Skeletal muscle cell (primary cell): Measurements from ENCODE around the gene WTAP.
"Not testable (repeated sequence)": the region's sequence is repeated elsewhere in the genome, so short reads cannot be mapped to it uniquely, and the experiment has no call there.

Experiments
- DNase-seq: peaks from one replicate; pipeline ENCODE4 v3.0.0-alpha.2; 2010; ENCODE audit warnings: low read depth
- H3K4me3 ChIP-seq: 2 replicates; pipeline ENCODE4 v1.5.1; 2011; ENCODE audit warnings: low read depth, mild to moderate bottlenecking, control low read depth, low read length, moderate library complexity

The WTAP gene

DNA sequence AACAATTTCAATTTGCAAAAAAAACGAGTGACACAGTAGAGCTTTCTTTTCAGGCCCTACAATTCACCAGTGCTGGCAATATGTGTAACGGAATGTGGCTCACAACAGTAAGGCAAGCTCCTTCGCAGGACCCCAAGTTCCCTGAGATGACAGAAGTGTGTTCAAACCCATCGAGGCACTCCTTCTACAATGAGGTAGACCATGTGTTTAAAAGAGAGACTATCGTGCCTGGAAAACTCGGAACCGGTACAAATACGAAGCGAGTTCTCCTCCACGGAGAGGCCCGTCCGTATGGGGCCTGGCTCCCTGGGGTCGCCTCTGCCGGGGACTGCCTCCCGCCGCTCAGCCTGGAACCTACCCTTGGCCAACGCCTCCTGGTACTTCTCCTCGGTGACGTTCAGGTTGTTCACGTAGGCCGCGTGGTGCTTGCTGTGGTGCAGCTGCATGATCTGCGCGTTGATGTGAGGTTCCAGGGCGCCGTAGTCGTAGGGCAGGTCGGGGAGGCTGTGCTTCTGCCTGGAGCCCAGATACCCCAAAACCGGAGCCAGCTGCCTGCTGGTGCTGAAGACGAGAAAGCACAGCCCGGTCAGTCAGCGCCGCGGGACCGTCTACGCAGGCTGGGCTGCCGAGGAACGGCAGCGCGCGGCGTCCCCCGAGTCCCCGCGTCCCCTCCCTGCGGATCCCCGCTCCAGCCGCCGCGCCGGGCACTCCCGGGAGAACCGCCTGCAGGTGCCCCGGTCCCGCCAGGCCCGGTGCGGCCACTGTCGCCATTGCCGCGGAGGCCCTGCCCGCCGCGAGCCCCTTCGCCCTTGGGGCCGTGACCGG lies 34.8 kb upstream of the WTAP start:
- peak overlapping the region; percentile 71 for H3K4me3 ChIP-seq
- DNase-seq: no peak

DNA sequence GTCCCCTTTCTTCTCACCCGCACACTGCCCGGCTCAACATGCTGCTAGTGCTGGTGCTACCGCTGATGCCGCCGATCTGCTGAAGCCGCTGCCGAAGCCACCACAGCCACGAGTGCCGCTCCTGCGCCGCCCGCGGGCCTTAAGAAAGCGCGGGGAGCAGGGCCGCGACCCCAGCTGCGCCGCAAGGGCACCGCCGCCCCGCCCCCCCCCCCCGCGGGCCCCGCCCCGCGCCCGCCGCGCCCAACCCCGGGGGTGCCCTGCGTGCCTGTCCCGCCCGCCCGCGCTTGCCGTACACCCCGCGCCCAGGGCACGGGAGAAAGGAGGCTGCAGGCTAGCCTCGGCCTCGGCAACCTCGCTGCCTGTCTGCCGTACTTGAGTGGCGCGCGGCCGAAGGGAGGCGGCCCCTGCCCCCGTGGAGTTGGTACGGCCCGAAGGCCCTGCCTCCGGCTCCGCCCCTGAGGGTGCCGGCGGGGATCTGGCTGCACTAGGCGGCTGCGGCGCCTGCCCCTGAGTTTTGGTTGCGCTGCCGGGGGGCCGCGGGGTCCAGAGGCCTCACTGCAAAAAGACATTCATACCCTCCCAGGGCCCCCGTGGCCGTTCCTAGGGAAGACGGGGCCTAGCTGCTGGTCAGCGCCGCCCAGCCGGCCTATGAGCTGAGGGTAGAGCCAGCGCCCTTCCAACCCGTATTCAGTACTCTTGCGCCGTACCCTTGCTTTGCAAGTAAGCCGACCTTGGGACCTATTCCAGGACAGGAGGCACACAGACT lies 34.0 kb upstream of the WTAP start, which contains the start of gene SOD2:
Gene SOD2, minus strand, starts transcription at position 114 of the 766 bp plus-strand sequence. Its CDS starts 74 bp downstream, at position 40.
- H3K4me3 ChIP-seq: peak within 1 kb of the TSS; percentile 71
- no peak for DNase-seq

DNA sequence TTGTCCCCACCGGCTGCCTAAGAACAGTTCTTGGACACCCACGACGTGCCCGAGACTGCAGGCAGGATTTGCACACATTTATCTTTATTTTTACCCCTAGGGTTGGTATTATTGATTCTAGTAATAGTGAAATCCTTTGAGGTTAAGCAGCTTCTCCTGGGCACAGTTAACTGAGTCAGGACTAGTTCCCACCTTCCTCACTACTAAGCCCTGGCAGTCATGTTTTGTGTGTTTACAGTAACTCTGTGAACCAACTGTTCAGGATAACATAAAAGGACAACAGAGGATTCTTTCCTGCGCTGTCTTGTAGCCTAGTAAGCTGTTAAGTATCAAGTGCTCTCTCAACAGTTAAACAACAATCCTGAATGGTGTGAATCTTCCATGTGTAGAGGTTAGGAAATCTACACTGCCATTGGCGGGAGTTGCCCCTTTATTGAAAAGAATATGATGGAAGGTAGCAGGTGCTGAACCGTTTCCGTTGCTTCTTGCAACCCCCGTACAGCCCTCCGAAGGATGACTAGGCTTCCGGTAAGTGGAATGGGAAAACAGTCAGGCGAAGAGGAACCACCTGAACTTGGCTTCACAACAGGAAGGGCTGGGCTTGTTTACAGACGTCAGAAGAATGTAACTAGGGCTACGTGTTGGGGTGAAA lies 33.3 kb upstream of the WTAP start:
- no peak for DNase-seq
- peak overlapping the region; percentile 71 for H3K4me3 ChIP-seq

DNA sequence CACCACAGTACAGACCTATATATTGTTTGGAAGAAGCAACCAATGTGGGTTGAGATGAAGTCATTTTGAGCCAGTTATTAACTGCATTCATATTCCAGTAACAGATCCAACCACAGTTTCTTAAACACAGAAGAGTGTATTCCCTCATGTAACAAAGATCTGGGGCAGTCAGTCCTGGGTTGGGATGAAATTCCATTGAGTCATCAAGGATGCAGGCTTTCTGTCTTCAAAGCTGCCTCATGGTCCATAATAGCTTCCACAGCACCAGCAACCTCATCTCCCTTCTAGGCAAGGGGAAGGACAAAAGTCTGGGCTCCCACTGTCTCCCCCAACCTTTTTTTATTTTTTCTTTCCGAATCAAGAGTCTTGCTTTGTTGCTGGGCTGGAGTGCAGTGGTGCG lies 31.3 kb upstream of the WTAP start:
- H3K4me3 ChIP-seq: no peak overlapping the region
- no peak for DNase-seq

DNA sequence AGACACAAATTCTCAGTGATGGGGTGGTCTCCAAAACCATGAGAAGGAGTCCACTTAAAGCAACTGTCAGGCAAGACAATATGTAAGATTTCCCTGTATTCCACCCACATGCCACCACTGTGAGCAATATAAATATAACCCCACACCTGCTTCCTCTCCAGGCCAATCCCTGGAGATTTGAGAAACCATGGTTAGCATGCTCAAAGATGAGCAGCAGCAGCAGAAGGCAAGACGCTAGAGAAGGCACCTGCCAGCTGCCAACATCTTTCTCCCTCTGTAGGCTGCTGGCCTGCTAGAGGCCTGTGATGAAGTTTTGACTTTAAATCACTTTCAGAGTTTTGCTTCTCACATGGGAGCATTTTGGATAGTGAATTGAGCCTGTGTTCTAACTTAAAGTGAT lies 26.3 kb upstream of the WTAP start:
- no peak overlapping the region for H3K4me3 ChIP-seq
- DNase-seq: no peak

DNA sequence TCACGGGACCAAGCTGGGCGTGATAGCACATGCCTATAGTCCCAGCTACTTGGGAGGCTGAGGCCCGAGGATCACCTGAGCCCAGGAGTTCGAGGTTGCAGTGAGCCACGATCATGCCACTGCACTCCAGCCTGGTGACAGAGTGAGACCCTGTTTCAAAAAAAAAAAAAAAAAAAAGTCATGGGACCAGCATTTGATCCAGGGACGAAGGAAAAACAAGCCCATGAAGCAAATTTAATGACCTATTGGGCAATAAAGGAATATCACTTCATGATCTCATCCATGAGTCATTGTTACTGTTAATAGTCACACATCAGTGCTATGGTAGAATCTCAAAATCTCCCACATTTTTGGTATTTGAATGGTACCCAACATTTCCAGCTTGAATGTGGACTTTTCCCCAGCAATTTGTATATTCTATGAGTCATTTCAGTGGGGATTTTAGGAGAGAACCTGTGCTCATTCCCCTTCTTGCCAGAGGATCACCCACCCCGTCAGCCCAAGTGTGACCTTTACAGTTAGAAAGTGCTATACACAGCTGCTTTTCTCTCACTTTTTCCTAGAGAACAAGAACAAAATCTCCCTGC lies 25.8 kb upstream of the WTAP start:
- peak; percentile 86 for DNase-seq
- no peak overlapping the region for H3K4me3 ChIP-seq

DNA sequence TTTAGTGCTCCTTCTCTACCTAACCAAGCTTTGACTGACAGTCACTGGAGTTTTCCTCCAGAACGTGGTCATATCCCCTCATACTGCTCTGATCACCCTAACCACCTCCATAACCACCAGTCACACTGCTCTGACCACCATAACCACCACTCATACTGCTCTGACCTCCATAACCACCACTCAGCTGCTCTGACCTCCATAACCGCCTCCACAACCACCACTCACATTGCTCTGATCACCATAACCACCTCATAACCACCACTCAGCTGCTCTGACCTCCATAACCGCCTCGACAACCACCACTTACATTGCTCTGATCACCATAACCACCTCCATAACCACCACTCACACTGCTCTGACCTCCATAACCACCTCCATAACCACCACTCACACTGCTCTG lies 16.7 kb upstream of the WTAP start:
- DNase-seq, H3K4me3 ChIP-seq: not testable (repeated sequence)

DNA sequence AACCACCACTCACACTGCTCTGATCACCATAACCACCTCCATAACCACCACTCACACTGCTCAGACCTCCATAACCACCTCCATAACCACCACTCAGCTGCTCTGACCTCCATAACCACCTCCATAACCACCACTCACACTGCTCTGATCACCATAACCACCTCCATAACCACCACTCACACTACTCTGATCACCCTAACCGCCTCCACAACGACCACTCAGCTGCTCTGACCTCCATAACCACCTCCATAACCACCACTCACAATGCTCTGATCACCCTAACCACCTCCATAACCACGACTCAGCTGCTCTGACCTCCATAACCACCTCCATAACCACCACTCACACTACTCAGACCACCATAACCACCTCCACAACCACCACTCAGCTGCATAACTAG lies 14.9 kb upstream of the WTAP start:
- DNase-seq, H3K4me3 ChIP-seq: not testable (repeated sequence)

DNA sequence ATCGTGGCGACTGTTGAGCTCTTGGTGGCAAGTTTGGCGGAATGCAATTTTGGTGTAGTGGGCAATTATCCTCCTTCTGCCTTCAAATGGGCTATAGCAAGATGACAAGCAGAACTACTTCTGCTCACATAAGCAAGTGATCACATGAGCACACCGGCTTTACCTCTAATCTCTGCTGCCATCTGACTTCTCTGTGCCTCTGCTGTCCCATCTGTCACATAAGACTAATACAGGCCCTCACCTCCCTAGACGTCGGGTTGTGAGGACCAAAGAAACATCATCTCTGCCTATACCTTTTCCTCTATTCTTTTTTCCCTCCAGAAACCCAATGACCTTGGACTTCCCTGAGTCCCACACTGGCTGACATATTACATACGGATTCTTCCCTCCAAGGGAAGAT lies 13.3 kb upstream of the WTAP start:
- no peak for DNase-seq
- no peak overlapping the region for H3K4me3 ChIP-seq

DNA sequence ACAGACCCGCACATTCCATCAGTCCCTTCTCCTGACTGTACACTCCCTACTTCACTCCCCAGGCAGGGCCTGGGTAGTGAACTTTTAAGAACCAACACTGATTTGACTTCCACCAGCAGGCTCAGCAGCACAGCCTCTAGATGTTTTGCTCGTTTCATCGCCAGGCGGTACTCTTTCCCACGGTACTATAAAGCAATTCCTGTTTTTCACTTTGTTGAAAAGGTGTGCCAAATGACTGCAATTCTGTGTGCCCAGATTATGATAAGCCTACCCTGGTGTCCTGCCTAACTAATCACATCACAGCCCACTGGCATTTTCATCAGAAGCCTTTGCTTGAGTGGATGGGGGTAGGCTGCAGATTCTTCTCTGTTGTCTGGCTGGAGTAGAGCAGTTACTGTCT lies 12.9 kb upstream of the WTAP start:
- no peak overlapping the region for H3K4me3 ChIP-seq
- no peak for DNase-seq

DNA sequence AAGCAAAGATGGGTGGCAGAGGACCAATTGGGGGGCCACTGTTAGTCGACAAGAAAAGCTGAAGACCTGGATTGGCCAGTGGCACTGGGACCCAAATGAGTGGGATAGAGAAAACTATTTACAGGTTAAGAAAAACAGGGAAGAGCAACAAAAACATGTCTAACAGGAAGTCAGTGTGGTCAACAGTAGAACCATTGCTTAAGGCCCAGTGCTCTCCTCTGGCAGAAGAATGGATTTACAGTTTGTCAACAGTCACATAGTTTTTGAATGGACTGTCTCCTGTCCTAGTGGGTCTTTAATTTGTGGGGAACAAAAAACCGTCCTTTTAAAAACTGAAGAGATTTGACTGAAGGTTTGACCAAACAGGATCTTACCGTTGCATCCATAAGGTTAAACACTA lies 12.1 kb upstream of the WTAP start:
- DNase-seq: no peak
- no peak overlapping the region for H3K4me3 ChIP-seq

DNA sequence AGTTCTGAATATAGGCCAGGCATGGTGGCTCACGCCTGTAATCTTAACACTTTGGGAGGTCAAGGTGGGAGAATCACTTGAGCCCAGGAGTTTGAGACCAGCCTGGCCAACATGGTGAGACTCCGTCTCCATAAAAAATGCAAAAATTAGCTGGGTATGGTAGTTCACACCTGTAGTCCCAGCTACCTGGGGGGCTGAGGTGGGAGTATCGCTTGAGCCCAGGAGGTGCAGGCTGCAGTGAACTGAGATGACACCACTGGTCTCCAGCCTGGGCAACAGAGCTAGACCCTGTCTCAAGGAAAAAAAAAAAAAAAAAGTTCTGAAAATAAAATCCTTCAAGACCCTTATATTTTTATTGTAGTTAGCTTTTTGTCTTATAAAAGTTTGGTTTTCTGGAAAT lies 11.7 kb upstream of the WTAP start:
- DNase-seq: no peak
- H3K4me3 ChIP-seq: no peak overlapping the region

DNA sequence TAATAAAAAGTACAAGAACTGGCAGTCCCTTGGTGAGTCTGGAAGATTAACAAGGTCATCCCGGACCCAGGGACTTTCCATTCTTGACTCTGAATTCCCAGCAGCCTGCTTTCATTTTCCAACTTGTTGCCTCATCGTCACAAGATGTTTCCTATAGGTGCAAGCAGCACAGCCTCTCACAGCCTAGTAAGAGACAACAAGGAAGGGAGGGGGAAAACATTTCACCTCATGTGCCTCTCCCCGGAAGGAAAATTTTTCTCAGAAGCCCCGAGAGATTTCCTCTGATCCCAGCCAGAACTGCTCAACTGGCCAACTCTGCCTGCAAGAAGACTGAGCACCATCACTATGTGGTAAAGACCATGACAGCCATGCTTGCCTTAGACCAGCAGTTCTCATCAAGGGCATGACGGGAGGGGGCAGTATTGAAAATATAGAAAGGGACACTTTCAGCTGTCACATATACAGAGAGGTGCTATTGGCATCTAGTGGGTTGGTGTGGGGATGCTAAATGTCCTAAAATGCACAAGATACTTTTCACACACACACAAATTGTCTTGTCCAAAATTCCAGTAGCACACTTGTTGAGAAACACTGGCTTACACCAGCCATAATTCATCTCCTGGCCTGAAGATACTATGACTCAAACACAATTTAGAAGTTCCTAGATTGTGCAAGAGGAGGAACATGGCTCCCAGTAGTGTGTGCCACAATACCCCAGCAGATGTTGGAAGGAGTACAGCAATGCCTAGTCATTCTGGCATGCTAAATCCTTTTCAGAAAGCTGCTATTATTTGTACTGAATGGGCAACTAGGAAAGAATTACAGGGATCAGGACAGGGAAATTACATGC lies 10.8 kb upstream of the WTAP start:
- no peak overlapping the region for H3K4me3 ChIP-seq
- DNase-seq: peak; percentile 97

DNA sequence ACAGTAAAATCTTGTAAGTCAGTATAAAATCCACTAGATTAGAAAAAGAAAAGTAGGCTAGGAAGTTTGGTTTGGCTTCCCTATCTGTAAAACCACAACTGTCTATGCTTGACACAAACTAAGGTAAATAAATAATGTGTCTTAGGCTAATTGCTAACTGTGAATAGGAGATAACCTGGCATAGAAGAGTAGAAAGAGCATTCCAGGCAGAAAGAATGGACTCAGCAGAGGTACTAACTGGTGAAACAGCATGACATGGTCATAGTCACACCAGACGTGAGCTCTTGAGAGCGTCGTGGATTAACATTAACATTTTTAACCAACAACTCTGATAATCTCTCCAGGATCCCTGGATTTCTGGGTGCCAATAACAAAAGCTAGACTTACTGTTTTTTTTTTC lies 8.7 kb upstream of the WTAP start:
- no peak overlapping the region for H3K4me3 ChIP-seq
- no peak for DNase-seq

DNA sequence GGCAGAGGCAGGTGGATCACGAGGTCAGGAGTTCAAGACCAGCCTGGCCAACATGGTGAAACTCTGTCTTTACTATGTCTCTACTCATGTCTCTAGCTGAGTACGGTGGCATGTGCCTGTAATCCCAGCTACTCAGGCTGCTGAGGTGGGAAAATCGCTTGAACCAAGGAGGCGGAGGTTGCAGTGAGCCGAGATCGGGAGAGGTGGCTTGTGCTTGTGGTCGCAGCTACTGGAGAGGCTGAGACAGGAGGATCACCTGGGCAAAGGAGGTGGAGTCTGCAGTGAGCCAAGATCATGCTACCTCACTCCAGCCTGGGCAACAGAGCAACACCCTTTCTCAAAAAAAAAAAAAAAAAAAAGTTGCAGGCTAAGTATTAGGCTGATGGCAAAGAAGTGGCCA lies 8.0 kb upstream of the WTAP start:
- no peak for DNase-seq
- H3K4me3 ChIP-seq: no peak overlapping the region

DNA sequence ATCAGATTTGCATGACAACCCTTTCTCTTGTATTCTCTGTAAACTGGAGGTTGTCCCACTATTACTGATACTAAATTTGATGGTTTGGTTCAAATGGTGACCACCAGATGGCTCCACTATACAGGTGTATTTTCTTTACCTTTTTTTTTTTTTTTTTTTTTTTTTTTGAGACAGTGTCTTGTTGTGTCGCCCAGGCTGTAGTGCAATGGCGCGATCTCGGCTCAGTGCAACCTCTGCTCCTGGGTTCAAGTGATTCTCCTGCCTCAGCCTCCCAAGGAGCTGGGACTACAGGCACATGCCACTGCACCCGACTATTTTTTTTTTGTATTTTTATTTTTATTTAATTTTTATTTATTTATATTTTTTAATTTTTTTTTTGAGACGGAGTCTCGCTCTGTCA lies 6.6 kb upstream of the WTAP start:
- DNase-seq: no peak
- H3K4me3 ChIP-seq: no peak overlapping the region

DNA sequence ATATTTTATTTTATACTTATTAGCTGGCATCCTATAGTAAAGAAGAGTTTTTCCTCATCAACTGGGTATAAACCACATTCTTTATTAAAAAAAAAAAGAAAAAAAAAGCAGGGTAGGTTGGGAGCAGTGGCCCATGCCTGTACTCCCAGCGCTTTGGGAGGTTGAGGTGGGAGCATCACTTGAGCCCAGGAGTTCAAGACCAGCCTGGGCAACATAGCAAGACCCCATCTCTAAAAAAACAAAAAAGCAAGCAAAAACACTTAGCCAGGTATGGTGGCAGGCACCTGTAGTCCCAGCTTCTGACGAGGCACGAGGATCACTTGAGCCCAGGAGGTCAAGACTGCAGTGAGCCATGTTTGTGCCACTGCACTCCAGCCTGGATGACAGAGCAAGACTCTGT lies 5.3 kb upstream of the WTAP start:
- not testable (repeated sequence) for H3K4me3 ChIP-seq, DNase-seq

DNA sequence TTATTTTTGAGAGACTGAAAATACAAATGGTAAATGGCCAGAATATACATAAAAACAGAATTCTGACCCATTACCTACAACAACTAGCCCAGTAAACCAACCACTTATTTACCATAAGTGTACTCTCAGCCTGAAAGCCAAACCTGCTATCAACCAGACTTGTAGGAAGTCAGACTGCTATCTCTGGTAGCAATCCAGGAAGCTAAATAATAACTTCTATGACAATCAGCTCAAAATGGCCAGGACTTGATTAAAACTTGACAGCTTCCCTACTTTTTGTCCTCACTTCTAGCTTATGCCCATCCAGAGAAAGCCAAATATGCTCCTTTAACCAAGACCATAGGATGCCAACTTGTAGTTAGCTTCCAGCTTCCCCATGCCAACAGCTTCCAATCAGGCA lies 4.7 kb upstream of the WTAP start:
- DNase-seq: no peak
- H3K4me3 ChIP-seq: no peak overlapping the region

DNA sequence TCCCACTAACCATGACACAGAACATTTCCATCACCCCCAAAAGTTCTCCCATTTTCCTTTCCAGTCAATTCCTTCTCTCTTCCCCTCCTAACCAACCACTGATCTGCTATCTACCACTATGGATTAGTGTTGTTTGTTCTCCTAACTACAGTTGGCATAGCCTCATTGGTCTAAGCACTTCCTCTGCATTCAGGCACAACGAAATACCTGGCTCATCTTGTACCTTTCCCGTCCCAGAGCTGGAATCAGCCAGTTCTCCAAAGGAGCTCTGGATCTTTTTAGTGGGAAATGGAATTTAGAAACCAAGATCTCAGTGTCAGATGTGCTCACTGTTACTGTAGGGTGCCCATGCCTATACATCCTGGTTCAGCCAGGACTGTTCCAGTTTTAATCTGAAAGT lies 4.0 kb upstream of the WTAP start:
- DNase-seq: no peak
- H3K4me3 ChIP-seq: no peak overlapping the region
